Activated naive CD8-positive, alpha-beta T cell treated with anti-CD3 and anti-CD28 coated beads, Interleukin-2, amount 50 U/mL, for 24 hours (primary cell): ENCODE results near the gene SEMA3G.

ENCODE experiments used
- ATAC-seq: fragments of 150-1000 bp; cut with Tn5 transposase; one replicate; pipeline ENCODE4 v1.10.0; 2021
- DNase-seq: peaks from one replicate; pipeline ENCODE4 v3.0.0; 2021
- H3K27ac Mint-ChIP-seq: one replicate; pipeline ENCODE4 v1.8.0; 2021; ENCODE audit warnings: mild to moderate bottlenecking, mixed read lengths
- H3K27me3 Mint-ChIP-seq: one replicate; pipeline ENCODE4 v1.8.0; 2021; ENCODE audit warnings: mixed read lengths
- H3K36me3 Mint-ChIP-seq: one replicate; pipeline ENCODE4 v1.8.0; 2021; ENCODE audit warnings: low read depth, mixed read lengths
- H3K4me1 Mint-ChIP-seq: one replicate; pipeline ENCODE4 v1.8.0; 2021; ENCODE audit warnings: mixed read lengths
- H3K4me3 Mint-ChIP-seq: one replicate; pipeline ENCODE4 v1.8.0; 2021; ENCODE audit warnings: mild to moderate bottlenecking, moderate library complexity, mixed read lengths
- H3K9me3 Mint-ChIP-seq: one replicate; pipeline ENCODE4 v1.8.0; 2021; ENCODE audit warnings: mixed read lengths

SEMA3G gene

GRCh38 chr3:52441091-52441771 is 3.7 kb downstream of the SEMA3G start:
- Mint-ChIP-seq H3K4me1 (peaks cover 5% of the 10 kb centered on the region), H3K9me3 (no peaks in the 10 kb centered on the region), H3K4me3 (no peak overlapping the region)

GRCh38 chr3:52440671-52441070 is 4.2 kb downstream of the SEMA3G start:
- H3K27ac Mint-ChIP-seq: no peak overlapping the region
- no peaks in the 10 kb centered on the region for H3K36me3 Mint-ChIP-seq
- no peak for ATAC-seq
- no peaks in the 10 kb centered on the region for H3K9me3 Mint-ChIP-seq
- no peak for DNase-seq
- H3K27me3 Mint-ChIP-seq: no peaks in the 10 kb centered on the region
- H3K4me3 Mint-ChIP-seq: no peak overlapping the region
- peaks cover 5% of the 10 kb centered on the region for H3K4me1 Mint-ChIP-seq

More at GRCh38 chr3:52441091-52441771, 3.7 kb downstream of the SEMA3G start:
- no peak for DNase-seq
- Mint-ChIP-seq H3K27ac (no peak overlapping the region), H3K27me3 (no peaks in the 10 kb centered on the region), H3K36me3 (no peaks in the 10 kb centered on the region)
- ATAC-seq: no peak

- no peak for DNase-seq
- ATAC-seq: no peak
- H3K9me3 Mint-ChIP-seq: no peaks in the 10 kb centered on the region
- H3K4me1 Mint-ChIP-seq: peaks cover 5% of the 10 kb centered on the region
- no peaks in the 10 kb centered on the region for H3K36me3 Mint-ChIP-seq
- H3K4me3 Mint-ChIP-seq: no peak overlapping the region
- H3K27me3 Mint-ChIP-seq: no peaks in the 10 kb centered on the region
- no peak overlapping the region for H3K27ac Mint-ChIP-seq
Observed at GRCh38 chr3:52440249-52440551, 4.7 kb downstream of the SEMA3G start.

GRCh38 chr3:52439426-52440248 is 5.3 kb downstream of the SEMA3G start:
- ATAC-seq (no peak), DNase-seq (no peak)
- Mint-ChIP-seq H3K9me3 (no peaks in the 10 kb centered on the region), H3K27ac (no peak overlapping the region), H3K36me3 (no peaks in the 10 kb centered on the region), H3K4me3 (no peak overlapping the region), H3K27me3 (no peaks in the 10 kb centered on the region), H3K4me1 (peaks cover 4% of the 10 kb centered on the region)

- DNase-seq: no peak
- Mint-ChIP-seq H3K4me3 (no peak overlapping the region), H3K4me1 (no peaks in the 10 kb centered on the region), H3K36me3 (no peaks in the 10 kb centered on the region), H3K27ac (no peak overlapping the region), H3K9me3 (no peaks in the 10 kb centered on the region), H3K27me3 (no peaks in the 10 kb centered on the region)
- no peak for ATAC-seq
Observed at GRCh38 chr3:52438579-52439425, 6.1 kb downstream of the SEMA3G start.

GRCh38 chr3:52438104-52438376 is 6.9 kb downstream of the SEMA3G start:
- ATAC-seq (no peak), DNase-seq (no peak)
- no peak overlapping the region for H3K4me3 Mint-ChIP-seq
- H3K27me3 Mint-ChIP-seq: no peaks in the 10 kb centered on the region
- H3K27ac Mint-ChIP-seq: no peak overlapping the region
- H3K4me1 Mint-ChIP-seq: no peaks in the 10 kb centered on the region
- H3K36me3 Mint-ChIP-seq: no peaks in the 10 kb centered on the region
- H3K9me3 Mint-ChIP-seq: no peaks in the 10 kb centered on the region

GRCh38 chr3:52437326-52438103 is 7.4 kb downstream of the SEMA3G start:
- no peaks in the 10 kb centered on the region for H3K36me3 Mint-ChIP-seq
- no peaks in the 10 kb centered on the region for H3K9me3 Mint-ChIP-seq
- H3K4me3 Mint-ChIP-seq: no peak overlapping the region
- H3K27me3 Mint-ChIP-seq: no peaks in the 10 kb centered on the region
- DNase-seq (no peak), ATAC-seq (no peak)
- no peak overlapping the region for H3K27ac Mint-ChIP-seq
- H3K4me1 Mint-ChIP-seq: no peaks in the 10 kb centered on the region

GRCh38 chr3:52436500-52437149 is 8.3 kb downstream of the SEMA3G start:
- ATAC-seq (no peak), DNase-seq (no peak)
- Mint-ChIP-seq H3K4me3 (no peak overlapping the region), H3K27ac (no peak overlapping the region), H3K9me3 (no peaks in the 10 kb centered on the region), H3K4me1 (no peaks in the 10 kb centered on the region), H3K36me3 (no peaks in the 10 kb centered on the region), H3K27me3 (no peaks in the 10 kb centered on the region)

GRCh38 chr3:52435246-52436101 is 9.4 kb downstream of the SEMA3G start:
- H3K27ac Mint-ChIP-seq: no peak overlapping the region
- H3K9me3 Mint-ChIP-seq: no peaks in the 10 kb centered on the region
- no peaks in the 10 kb centered on the region for H3K36me3 Mint-ChIP-seq
- H3K4me3 Mint-ChIP-seq: no peak overlapping the region
- no peaks in the 10 kb centered on the region for H3K4me1 Mint-ChIP-seq
- ATAC-seq (no peak), DNase-seq (no peak)
- H3K27me3 Mint-ChIP-seq: no peaks in the 10 kb centered on the region

GRCh38 chr3:52434491-52435115 is 10.3 kb downstream of the SEMA3G start:
- no peaks in the 10 kb centered on the region for H3K27me3 Mint-ChIP-seq
- no peak overlapping the region for H3K4me3 Mint-ChIP-seq
- ATAC-seq (no peak), DNase-seq (no peak)
- no peak overlapping the region for H3K27ac Mint-ChIP-seq
- H3K36me3 Mint-ChIP-seq: no peaks in the 10 kb centered on the region
- H3K4me1 Mint-ChIP-seq: no peaks in the 10 kb centered on the region
- H3K9me3 Mint-ChIP-seq: no peaks in the 10 kb centered on the region

- H3K27ac Mint-ChIP-seq: no peak overlapping the region
- H3K4me3 Mint-ChIP-seq: no peak overlapping the region
- H3K36me3 Mint-ChIP-seq: no peaks in the 10 kb centered on the region
- no peaks in the 10 kb centered on the region for H3K9me3 Mint-ChIP-seq
- DNase-seq (no peak), ATAC-seq (no peak)
- H3K4me1 Mint-ChIP-seq: no peaks in the 10 kb centered on the region
- no peaks in the 10 kb centered on the region for H3K27me3 Mint-ChIP-seq
Observed at GRCh38 chr3:52433996-52434479, 10.9 kb downstream of the SEMA3G start.

GRCh38 chr3:52433328-52433995 is 11.4 kb downstream of the SEMA3G start:
- Mint-ChIP-seq H3K36me3 (no peaks in the 10 kb centered on the region), H3K4me1 (no peaks in the 10 kb centered on the region), H3K9me3 (no peaks in the 10 kb centered on the region), H3K27ac (no peak overlapping the region), H3K4me3 (no peak overlapping the region), H3K27me3 (no peaks in the 10 kb centered on the region)
- no peak for DNase-seq
- ATAC-seq: no peak
